Measurements from ENCODE around the gene MST1R. TPM values are rescaled to one million over a fixed set of nuclear protein-coding genes. Genes with fewer than 3 reads are reported as not detected.

The MST1R gene
- total and polyA plus RNA-seq, 7 donors: 1.2 to 106 (median 4.2) TPM

GRCh38 chr3:49896345-49896744 lies 7.3 kb downstream of the MST1R start:
- no peaks in the 10 kb centered on the region for H3K9me3 ChIP-seq
- intact Hi-C loops (cut with DNase I): no loop called here
- H3K36me3 ChIP-seq: peaks cover 0 to 7% (median 0%) of the 10 kb centered on the region in 4 donors
- no peaks in the 10 kb centered on the region for H3K27me3 ChIP-seq
- H3K4me3 ChIP-seq: no peak overlapping the region
- 89 to 91% methylated on average over 5 of the region's 5 CpGs for WGBS, 2 donors
- no peak overlapping the region for H3K27ac ChIP-seq
- TF ChIP-seq POLR2A (IDR thresholded peaks at IDR 0.05): no peak
- TF ChIP-seq, protein P1, sequence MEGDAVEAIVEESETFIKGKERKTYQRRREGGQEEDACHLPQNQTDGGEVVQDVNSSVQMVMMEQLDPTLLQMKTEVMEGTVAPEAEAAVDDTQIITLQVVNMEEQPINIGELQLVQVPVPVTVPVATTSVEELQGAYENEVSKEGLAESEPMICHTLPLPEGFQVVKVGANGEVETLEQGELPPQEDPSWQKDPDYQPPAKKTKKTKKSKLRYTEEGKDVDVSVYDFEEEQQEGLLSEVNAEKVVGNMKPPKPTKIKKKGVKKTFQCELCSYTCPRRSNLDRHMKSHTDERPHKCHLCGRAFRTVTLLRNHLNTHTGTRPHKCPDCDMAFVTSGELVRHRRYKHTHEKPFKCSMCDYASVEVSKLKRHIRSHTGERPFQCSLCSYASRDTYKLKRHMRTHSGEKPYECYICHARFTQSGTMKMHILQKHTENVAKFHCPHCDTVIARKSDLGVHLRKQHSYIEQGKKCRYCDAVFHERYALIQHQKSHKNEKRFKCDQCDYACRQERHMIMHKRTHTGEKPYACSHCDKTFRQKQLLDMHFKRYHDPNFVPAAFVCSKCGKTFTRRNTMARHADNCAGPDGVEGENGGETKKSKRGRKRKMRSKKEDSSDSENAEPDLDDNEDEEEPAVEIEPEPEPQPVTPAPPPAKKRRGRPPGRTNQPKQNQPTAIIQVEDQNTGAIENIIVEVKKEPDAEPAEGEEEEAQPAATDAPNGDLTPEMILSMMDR (IDR thresholded peaks at IDR 0.05): no peak
- no peak for TF ChIP-seq EP300 (IDR thresholded peaks at IDR 0.05)
- no peak for TF ChIP-seq POLR2AphosphoS5 (IDR thresholded peaks at IDR 0.05)
- no peak for DNase-seq
- peaks cover 0 to 12% (median 0%) of the 10 kb centered on the region in 4 donors for H3K4me1 ChIP-seq

GRCh38 chr3:49895791-49896190 lies 7.9 kb downstream of the MST1R start:
- peaks cover 0 to 6% (median 0%) of the 10 kb centered on the region in 4 donors for H3K4me1 ChIP-seq
- peaks cover 0 to 7% (median 0%) of the 10 kb centered on the region in 4 donors for H3K36me3 ChIP-seq
- DNase-seq: no peak
- H3K9me3 ChIP-seq: no peaks in the 10 kb centered on the region
- no peak overlapping the region for H3K4me3 ChIP-seq
- 95 to 97% methylated on average over 9 of the region's 9 CpGs for WGBS, 2 donors
- TF ChIP-seq, protein P1 (IDR thresholded peaks at IDR 0.05): no peak
- TF ChIP-seq EP300 (IDR thresholded peaks at IDR 0.05): no peak
- no peak for TF ChIP-seq POLR2A (IDR thresholded peaks at IDR 0.05)
- no peak for TF ChIP-seq POLR2AphosphoS5 (IDR thresholded peaks at IDR 0.05)
- intact Hi-C loops (cut with DNase I): no loop called here
- H3K27ac ChIP-seq: no peak overlapping the region
- no peaks in the 10 kb centered on the region for H3K27me3 ChIP-seq

DNA sequence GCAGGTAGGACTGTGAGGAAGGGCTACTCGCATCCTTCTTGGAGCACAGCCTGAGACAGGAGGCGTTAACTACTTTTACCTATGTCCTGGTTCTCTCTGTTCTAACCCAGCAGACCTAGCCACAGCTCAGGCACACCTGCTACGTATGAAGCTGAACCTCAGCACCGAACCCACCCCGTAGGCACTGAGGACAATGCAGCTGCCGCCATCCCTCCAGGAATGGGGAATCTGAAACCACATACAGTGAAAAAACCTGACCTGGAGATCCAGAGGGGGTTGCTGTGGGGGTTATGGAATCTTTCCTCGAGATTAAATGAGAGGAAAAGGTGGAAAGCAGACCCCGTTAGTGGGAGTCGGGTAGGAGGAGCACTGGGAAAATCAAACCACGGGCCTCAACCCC lies 14.4 kb downstream of the MST1R start:
- no peak overlapping the region for H3K27ac ChIP-seq
- WGBS, 2 donors: 89% methylated on average over 10 of the region's 10 CpGs
- intact Hi-C loops (cut with DNase I): no loop called here
- no peaks in the 10 kb centered on the region for H3K9me3 ChIP-seq
- no peak for TF ChIP-seq POLR2A (IDR thresholded peaks at IDR 0.05)
- TF ChIP-seq, protein P1 (IDR thresholded peaks at IDR 0.05): no peak
- TF ChIP-seq POLR2AphosphoS5 (IDR thresholded peaks at IDR 0.05): no peak
- no peak for TF ChIP-seq EP300 (IDR thresholded peaks at IDR 0.05)
- H3K36me3 ChIP-seq: no peaks in the 10 kb centered on the region
- no peak for DNase-seq
- H3K4me1 ChIP-seq: no peaks in the 10 kb centered on the region
- no peaks in the 10 kb centered on the region for H3K27me3 ChIP-seq
- H3K4me3 ChIP-seq: no peak overlapping the region

DNA sequence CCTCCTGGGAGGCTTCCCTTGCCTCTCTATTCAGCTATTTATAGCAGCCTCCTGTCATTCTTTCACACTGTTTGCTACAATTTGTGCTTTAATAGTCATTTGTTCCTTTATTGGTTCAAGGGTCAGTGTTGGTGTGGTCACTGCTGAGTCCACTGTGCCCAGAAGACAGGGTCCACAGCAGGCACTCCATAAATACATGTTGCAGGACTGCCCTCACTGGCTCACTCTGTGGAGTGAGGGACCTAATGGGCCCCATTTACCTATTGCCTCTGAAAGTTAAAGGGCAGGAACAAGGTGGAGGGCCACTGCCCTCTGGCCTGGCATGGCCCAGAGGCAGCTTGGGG lies 16.8 kb downstream of the MST1R start:
- no peak for TF ChIP-seq POLR2A (IDR thresholded peaks at IDR 0.05)
- TF ChIP-seq EP300 (IDR thresholded peaks at IDR 0.05): no peak
- no peak for TF ChIP-seq POLR2AphosphoS5 (IDR thresholded peaks at IDR 0.05)
- TF ChIP-seq, protein P1 (IDR thresholded peaks at IDR 0.05): no peak
- H3K4me3 ChIP-seq: no peak overlapping the region
- H3K27me3 ChIP-seq: no peaks in the 10 kb centered on the region
- intact Hi-C loops (cut with DNase I): no loop called here
- H3K36me3 ChIP-seq: no peaks in the 10 kb centered on the region
- H3K4me1 ChIP-seq: no peaks in the 10 kb centered on the region
- no peak for DNase-seq
- H3K9me3 ChIP-seq: no peaks in the 10 kb centered on the region
- no peak overlapping the region for H3K27ac ChIP-seq

GRCh38 chr3:49883998-49884397 lies 19.7 kb downstream of the MST1R start:
- intact Hi-C loops (cut with DNase I): no loop called here
- TF ChIP-seq, protein P1 (IDR thresholded peaks at IDR 0.05): no peak
- TF ChIP-seq POLR2AphosphoS5 (IDR thresholded peaks at IDR 0.05): no peak
- no peak for TF ChIP-seq POLR2A (IDR thresholded peaks at IDR 0.05)
- no peak for TF ChIP-seq EP300 (IDR thresholded peaks at IDR 0.05)
- no peaks in the 10 kb centered on the region for H3K4me1 ChIP-seq
- H3K36me3 ChIP-seq: no peaks in the 10 kb centered on the region
- H3K9me3 ChIP-seq: no peaks in the 10 kb centered on the region
- peaks cover 0 to 5% (median 0%) of the 10 kb centered on the region in 3 donors for H3K27me3 ChIP-seq
- 84 to 90% methylated on average over 4 of the region's 4 CpGs for WGBS, 2 donors
- H3K4me3 ChIP-seq: no peak overlapping the region
- no peak for DNase-seq
- no peak overlapping the region for H3K27ac ChIP-seq

All from sigmoid colon (tissue), 7 donors.